ENCODE measurements around the gene EXOC3. TPM values are rescaled to one million over a fixed set of nuclear protein-coding genes. Genes with fewer than 3 reads are reported as not detected.
"Not testable (repeated sequence)": the region's sequence is repeated elsewhere in the genome, so short reads cannot be mapped to it uniquely, and the experiment has no call there.

Gene EXOC3
- 29.2 TPM for total RNA-seq

GRCh38 chr5:442335-443238, at the start of gene EXOC3:
TSS of gene EXOC3 (plus strand) at chr5:443176. CDS start at chr5:446206, 3,030 bp downstream.
- peaks cover 12% of the 10 kb centered on the region in 3 donors for H3K36me3 ChIP-seq (ENCODE audit: control insufficient read depth in 3 of 3, insufficient read depth in 3 of 3, low read length in 3 of 3)
- H3K4me3 ChIP-seq (ENCODE audit: low read length in 3 of 3) = peak within 1 kb of the TSS; percentile 94 to 100 (median 100)
- peak within 1 kb of the TSS; percentile 93 to 98 (median 98) for H3K9ac ChIP-seq (ENCODE audit: low read depth in 1 of 3, low read length in 3 of 3)
- peaks cover 19 to 23% (median 21%) of the 10 kb centered on the region in 3 donors for H3K4me1 ChIP-seq (ENCODE audit: control insufficient read depth in 3 of 3, insufficient read depth in 3 of 3, low read length in 3 of 3)
- H3K27me3 ChIP-seq (ENCODE audit: control insufficient read depth in 3 of 3, insufficient read depth in 3 of 3, low read length in 3 of 3) = peaks cover under 1 to 5% (median 3%) of the 10 kb centered on the region in 3 donors
- no peaks in the 10 kb centered on the region for H3K9me3 ChIP-seq (ENCODE audit: control insufficient read depth in 3 of 3, low read length in 3 of 3)
- peak within 1 kb of the TSS; percentile 71 for H3K27ac ChIP-seq (ENCODE audit: low read depth, low read length)

GRCh38 chr5:393846-394275, 49.1 kb upstream of the EXOC3 start:
- peaks cover 0 to 2% (median 0%) of the 10 kb centered on the region in 3 donors for H3K4me1 ChIP-seq (ENCODE audit: control insufficient read depth in 3 of 3, insufficient read depth in 3 of 3, low read length in 3 of 3)
- H3K9ac ChIP-seq (ENCODE audit: low read depth in 1 of 3, low read length in 3 of 3) = no peak overlapping the region
- no peaks in the 10 kb centered on the region for H3K9me3 ChIP-seq (ENCODE audit: control insufficient read depth in 3 of 3, low read length in 3 of 3)
- H3K36me3 ChIP-seq (ENCODE audit: control insufficient read depth in 3 of 3, insufficient read depth in 3 of 3, low read length in 3 of 3) = no peaks in the 10 kb centered on the region
- peaks cover 1 to 8% (median 6%) of the 10 kb centered on the region in 3 donors for H3K27me3 ChIP-seq (ENCODE audit: control insufficient read depth in 3 of 3, insufficient read depth in 3 of 3, low read length in 3 of 3)
- no peak overlapping the region for H3K4me3 ChIP-seq (ENCODE audit: low read length in 3 of 3)
- H3K27ac ChIP-seq (ENCODE audit: low read depth, low read length) = no peak overlapping the region

GRCh38 chr5:394671-395155, 48.3 kb upstream of the EXOC3 start:
- peaks cover 10 to 12% (median 11%) of the 10 kb centered on the region in 3 donors for H3K27me3 ChIP-seq (ENCODE audit: control insufficient read depth in 3 of 3, insufficient read depth in 3 of 3, low read length in 3 of 3)
- no peaks in the 10 kb centered on the region for H3K9me3 ChIP-seq (ENCODE audit: control insufficient read depth in 3 of 3, low read length in 3 of 3)
- no peaks in the 10 kb centered on the region for H3K36me3 ChIP-seq (ENCODE audit: control insufficient read depth in 3 of 3, insufficient read depth in 3 of 3, low read length in 3 of 3)
- no peak overlapping the region for H3K4me3 ChIP-seq (ENCODE audit: low read length in 3 of 3)
- H3K9ac ChIP-seq (ENCODE audit: low read depth in 1 of 3, low read length in 3 of 3) = no peak overlapping the region
- peaks cover 5 to 7% (median 5%) of the 10 kb centered on the region in 3 donors for H3K4me1 ChIP-seq (ENCODE audit: control insufficient read depth in 3 of 3, insufficient read depth in 3 of 3, low read length in 3 of 3)
- no peak overlapping the region for H3K27ac ChIP-seq (ENCODE audit: low read depth, low read length)

- H3K27me3 ChIP-seq (ENCODE audit: control insufficient read depth in 3 of 3, insufficient read depth in 3 of 3, low read length in 3 of 3) = peaks cover 10 to 18% (median 15%) of the 10 kb centered on the region in 3 donors
- H3K27ac ChIP-seq (ENCODE audit: low read depth, low read length) = no peak overlapping the region
- peaks cover 10 to 12% (median 10%) of the 10 kb centered on the region in 3 donors for H3K4me1 ChIP-seq (ENCODE audit: control insufficient read depth in 3 of 3, insufficient read depth in 3 of 3, low read length in 3 of 3)
- no peaks in the 10 kb centered on the region for H3K36me3 ChIP-seq (ENCODE audit: control insufficient read depth in 3 of 3, insufficient read depth in 3 of 3, low read length in 3 of 3)
- no peaks in the 10 kb centered on the region for H3K9me3 ChIP-seq (ENCODE audit: control insufficient read depth in 3 of 3, low read length in 3 of 3)
- no peak overlapping the region for H3K4me3 ChIP-seq (ENCODE audit: low read length in 3 of 3)
- no peak overlapping the region for H3K9ac ChIP-seq (ENCODE audit: low read depth in 1 of 3, low read length in 3 of 3)
Observed at GRCh38 chr5:395156-395920, 47.6 kb upstream of the EXOC3 start.

GRCh38 chr5:395921-396530, 47.0 kb upstream of the EXOC3 start:
- Histone ChIP-seq H3K27me3 (ENCODE audit: control insufficient read depth in 3 of 3, insufficient read depth in 3 of 3, low read length in 3 of 3) (peaks cover 10 to 19% (median 19%) of the 10 kb centered on the region in 3 donors), H3K4me1 (ENCODE audit: control insufficient read depth in 3 of 3, insufficient read depth in 3 of 3, low read length in 3 of 3) (peaks cover 10 to 13% (median 12%) of the 10 kb centered on the region in 3 donors), H3K9ac (ENCODE audit: low read depth in 1 of 3, low read length in 3 of 3) (no peak overlapping the region), H3K9me3 (ENCODE audit: control insufficient read depth in 3 of 3, low read length in 3 of 3) (no peaks in the 10 kb centered on the region), H3K36me3 (ENCODE audit: control insufficient read depth in 3 of 3, insufficient read depth in 3 of 3, low read length in 3 of 3) (no peaks in the 10 kb centered on the region), H3K4me3 (ENCODE audit: low read length in 3 of 3) (no peak overlapping the region), H3K27ac (ENCODE audit: low read depth, low read length) (no peak overlapping the region)

- no peaks in the 10 kb centered on the region for H3K9me3 ChIP-seq (ENCODE audit: control insufficient read depth in 3 of 3, low read length in 3 of 3)
- no peak overlapping the region for H3K27ac ChIP-seq (ENCODE audit: low read depth, low read length)
- H3K9ac ChIP-seq (ENCODE audit: low read depth in 1 of 3, low read length in 3 of 3) = no peak overlapping the region
- H3K4me1 ChIP-seq (ENCODE audit: control insufficient read depth in 3 of 3, insufficient read depth in 3 of 3, low read length in 3 of 3) = peaks cover 10 to 13% (median 12%) of the 10 kb centered on the region in 3 donors
- peaks cover 15 to 24% (median 24%) of the 10 kb centered on the region in 3 donors for H3K27me3 ChIP-seq (ENCODE audit: control insufficient read depth in 3 of 3, insufficient read depth in 3 of 3, low read length in 3 of 3)
- no peak overlapping the region for H3K4me3 ChIP-seq (ENCODE audit: low read length in 3 of 3)
- no peaks in the 10 kb centered on the region for H3K36me3 ChIP-seq (ENCODE audit: control insufficient read depth in 3 of 3, insufficient read depth in 3 of 3, low read length in 3 of 3)
Observed at GRCh38 chr5:396531-396961, 46.4 kb upstream of the EXOC3 start.

- H3K9ac ChIP-seq (ENCODE audit: low read depth in 1 of 3, low read length in 3 of 3); H3K4me3 ChIP-seq (ENCODE audit: low read length in 3 of 3); H3K27ac ChIP-seq (ENCODE audit: low read depth, low read length); H3K9me3 ChIP-seq (ENCODE audit: control insufficient read depth in 3 of 3, low read length in 3 of 3); H3K36me3 ChIP-seq (ENCODE audit: control insufficient read depth in 3 of 3, insufficient read depth in 3 of 3, low read length in 3 of 3): not testable (repeated sequence)
- Histone ChIP-seq H3K4me1 (ENCODE audit: control insufficient read depth in 3 of 3, insufficient read depth in 3 of 3, low read length in 3 of 3) (peaks cover 10 to 13% (median 12%) of the 10 kb centered on the region in 3 donors), H3K27me3 (ENCODE audit: control insufficient read depth in 3 of 3, insufficient read depth in 3 of 3, low read length in 3 of 3) (peaks cover 20 to 28% (median 24%) of the 10 kb centered on the region in 3 donors)
Observed at GRCh38 chr5:398141-398474, 44.9 kb upstream of the EXOC3 start.

GRCh38 chr5:398475-399295, 44.3 kb upstream of the EXOC3 start:
- Histone ChIP-seq H3K4me1 (ENCODE audit: control insufficient read depth in 3 of 3, insufficient read depth in 3 of 3, low read length in 3 of 3) (peaks cover 10 to 13% (median 12%) of the 10 kb centered on the region in 3 donors), H3K9ac (ENCODE audit: low read depth in 1 of 3, low read length in 3 of 3) (no peak overlapping the region), H3K27ac (ENCODE audit: low read depth, low read length) (no peak overlapping the region)

More at GRCh38 chr5:398475-399295, 44.3 kb upstream of the EXOC3 start:
- no peaks in the 10 kb centered on the region for H3K36me3 ChIP-seq (ENCODE audit: control insufficient read depth in 3 of 3, insufficient read depth in 3 of 3, low read length in 3 of 3)
- no peaks in the 10 kb centered on the region for H3K9me3 ChIP-seq (ENCODE audit: control insufficient read depth in 3 of 3, low read length in 3 of 3)
- no peak overlapping the region for H3K4me3 ChIP-seq (ENCODE audit: low read length in 3 of 3)
- peaks cover 20 to 28% (median 24%) of the 10 kb centered on the region in 3 donors for H3K27me3 ChIP-seq (ENCODE audit: control insufficient read depth in 3 of 3, insufficient read depth in 3 of 3, low read length in 3 of 3)

Data from skeletal muscle tissue (tissue), 4 donors.